NCI-H748 (cell line): Measurements from ENCODE around the gene BRD3OS.

Source experiments
- DNase-seq: peaks from one replicate; lab custom pipeline; 2025; ENCODE audit not compliant: unreplicated experiment; lab: John Stamatoyannopoulos, UW

Gene BRD3OS

DNA sequence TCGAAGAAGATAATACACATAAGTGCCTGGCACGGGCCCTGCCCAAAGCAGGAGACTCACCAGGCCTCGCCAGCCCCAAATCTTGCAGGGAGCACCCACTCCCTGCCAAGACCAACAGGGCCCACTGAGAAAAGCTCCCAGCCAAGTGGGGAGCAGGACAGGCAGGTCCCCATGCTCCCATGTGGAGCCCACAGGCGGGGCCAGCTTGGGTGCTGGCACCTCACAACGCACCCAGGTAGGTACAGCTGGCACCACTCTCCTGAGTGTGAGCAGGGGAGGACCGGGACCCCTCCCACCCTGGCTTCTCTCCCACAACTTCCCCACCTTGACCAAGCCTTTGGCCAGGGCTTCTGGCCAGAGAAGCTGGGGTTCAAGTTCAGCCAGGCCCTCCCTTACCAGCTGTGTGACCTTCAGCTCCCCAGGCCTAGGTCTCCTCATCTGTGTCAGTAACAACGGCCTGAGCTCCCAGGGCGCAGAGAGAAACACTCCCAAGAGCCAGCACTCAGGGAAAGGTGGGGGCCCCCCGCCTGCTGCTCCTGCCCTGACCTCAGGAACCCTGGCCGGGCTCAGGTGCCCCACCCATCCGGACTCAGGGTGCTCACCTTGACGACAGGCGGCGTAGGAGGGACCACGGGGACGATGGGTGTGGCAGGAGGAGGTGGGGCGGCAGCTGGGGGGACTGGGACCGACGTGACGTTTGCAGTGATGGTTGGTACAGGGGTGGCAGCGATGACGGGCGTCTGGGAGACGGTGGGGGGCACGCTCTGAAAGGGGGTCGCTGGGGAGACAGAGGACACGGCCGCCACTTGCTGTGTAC is 24.7 kb downstream of the BRD3OS start:
- DNase-seq, result no peak

DNA sequence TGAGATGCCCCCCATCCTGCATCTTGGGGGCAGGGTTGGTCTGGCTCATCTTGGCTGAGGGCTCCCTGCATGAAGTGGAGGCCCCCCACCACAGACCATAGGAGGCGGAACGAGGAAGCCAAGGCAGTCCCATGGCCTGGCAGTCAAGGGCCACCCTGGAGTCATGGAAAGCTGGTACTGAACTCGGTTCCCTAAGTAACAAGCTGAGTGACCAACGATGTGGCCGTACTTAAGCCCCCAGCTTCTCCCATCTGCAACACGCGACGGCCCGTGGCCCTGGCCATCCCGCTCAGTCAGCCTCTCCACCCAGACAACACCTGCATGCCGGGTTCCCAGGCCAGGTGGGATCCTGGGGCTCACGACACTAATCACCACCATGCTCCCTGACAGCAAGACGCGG is 25.4 kb downstream of the BRD3OS start:
- no peak for DNase-seq

DNA sequence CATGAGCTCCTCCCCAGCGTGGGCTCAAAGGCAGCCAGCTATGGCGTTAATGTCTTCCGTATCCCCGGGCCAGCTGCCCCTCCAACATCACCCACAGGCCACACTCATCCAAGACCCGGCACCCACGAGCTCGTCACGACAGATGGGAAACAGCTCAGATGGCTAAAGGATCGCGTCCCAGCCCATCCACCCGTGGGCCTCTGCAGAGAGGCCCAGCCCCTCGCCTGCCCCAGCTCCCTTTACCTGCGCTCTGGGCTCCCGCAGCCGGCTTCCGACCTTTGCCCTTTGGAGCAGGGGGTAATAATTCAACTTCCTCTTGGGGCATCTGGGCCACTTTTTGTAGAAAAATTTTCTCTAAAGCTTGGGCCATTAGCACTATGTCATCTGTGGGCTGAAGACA is 26.0 kb downstream of the BRD3OS start:
- DNase-seq, result no peak

DNA sequence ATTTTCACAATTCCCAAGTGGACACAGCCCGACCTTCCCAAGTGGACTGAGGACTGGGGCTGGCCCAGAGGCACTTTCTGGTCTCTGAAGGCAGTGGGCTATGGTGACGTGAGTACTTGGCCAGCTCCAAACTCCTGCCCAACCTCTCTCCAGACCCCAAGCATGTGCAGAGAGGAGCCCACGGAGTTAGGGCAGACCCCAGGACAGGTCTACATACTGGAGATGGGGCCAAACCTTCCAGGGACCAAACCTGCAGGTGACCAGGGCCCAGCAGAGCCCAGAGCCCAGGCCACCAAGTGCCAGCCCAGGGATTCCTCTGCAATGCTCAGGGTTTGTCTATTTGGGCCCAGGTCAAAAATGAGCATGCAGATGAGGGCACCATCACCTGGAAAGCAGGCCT is 27.2 kb downstream of the BRD3OS start:
- DNase-seq, result no peak

DNA sequence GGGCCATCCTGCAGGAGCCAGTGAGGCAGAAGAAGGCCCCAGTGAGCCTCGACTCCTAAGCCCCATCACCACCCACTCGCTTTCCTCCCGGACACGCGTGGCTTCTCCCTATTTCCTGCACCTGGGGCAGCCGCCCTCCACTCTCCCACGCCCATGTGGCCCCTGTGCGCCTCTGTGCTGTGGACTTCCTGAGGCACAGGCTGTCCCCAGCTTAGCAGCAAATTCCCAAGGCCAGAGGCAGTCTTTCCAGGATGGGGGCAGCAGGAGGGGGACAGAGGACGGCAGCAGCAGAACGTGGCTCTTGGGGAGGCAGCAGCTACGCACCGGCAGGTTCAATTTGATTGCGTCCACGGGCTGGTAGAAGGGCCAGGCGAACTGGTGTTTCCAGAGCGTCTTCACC is 27.7 kb downstream of the BRD3OS start:
- no peak for DNase-seq

DNA sequence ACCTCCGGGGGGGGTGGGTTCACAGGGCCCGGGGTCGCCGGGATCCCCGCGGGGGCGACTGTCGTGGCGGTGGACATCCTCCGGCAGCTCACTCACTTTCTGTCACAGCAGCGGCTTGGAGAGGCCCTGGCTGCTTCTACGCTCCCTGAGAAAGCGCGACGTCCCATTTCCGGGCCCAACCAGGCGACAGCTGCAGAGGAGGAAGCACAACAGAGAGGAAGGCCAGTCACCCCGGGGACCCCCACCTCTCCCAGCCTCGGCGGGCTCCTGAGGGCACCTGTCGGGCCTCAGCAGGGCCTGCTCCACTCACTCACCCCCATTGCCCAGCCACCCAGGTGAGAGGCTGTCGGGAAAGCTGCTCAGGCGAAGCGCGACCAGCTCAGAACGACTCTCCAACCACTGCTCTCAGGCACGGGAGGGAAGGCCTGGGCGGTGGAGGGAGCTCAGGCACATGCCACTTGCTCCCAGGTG is 28.2 kb downstream of the BRD3OS start:
- DNase-seq, result no peak

DNA sequence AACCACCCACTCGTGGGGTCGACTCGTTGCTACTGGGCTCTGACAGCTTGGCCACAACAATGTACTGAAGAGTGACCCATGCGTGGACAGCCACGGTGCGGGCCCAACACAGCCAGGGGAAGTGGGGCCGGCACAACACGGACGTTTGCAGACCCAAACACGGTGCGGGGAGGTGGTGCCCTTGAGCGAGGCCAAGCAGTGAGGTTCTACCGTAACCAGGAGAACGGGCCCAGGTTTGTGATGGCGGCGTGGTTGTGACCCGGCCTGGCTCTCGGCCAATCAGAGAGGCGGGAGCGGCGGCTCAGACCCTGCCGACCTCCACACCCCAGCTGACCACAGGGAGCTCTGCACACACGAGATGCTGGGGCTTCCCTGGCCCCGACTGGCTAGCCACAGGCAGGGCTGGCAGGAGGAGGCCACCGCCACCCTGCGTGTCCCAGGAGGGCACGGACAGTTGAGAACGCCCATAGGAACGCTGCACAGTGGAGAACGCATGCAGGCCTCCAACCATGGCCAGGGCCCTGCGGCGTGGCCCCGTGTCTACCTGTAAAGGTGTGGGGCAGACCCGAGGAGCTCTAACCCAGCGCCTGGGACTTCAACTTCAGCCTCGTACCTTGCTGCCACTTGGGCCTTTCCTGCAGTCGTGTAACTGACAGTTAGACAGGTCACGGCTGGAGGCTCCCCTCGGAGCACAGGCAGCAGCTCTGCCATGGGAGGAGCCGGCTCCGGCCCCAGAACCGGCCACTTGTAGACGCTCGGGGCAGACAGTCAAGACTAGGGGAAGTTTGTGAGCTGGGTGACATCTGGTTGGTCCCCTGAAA is 28.9 kb downstream of the BRD3OS start:
- no peak for DNase-seq

DNA sequence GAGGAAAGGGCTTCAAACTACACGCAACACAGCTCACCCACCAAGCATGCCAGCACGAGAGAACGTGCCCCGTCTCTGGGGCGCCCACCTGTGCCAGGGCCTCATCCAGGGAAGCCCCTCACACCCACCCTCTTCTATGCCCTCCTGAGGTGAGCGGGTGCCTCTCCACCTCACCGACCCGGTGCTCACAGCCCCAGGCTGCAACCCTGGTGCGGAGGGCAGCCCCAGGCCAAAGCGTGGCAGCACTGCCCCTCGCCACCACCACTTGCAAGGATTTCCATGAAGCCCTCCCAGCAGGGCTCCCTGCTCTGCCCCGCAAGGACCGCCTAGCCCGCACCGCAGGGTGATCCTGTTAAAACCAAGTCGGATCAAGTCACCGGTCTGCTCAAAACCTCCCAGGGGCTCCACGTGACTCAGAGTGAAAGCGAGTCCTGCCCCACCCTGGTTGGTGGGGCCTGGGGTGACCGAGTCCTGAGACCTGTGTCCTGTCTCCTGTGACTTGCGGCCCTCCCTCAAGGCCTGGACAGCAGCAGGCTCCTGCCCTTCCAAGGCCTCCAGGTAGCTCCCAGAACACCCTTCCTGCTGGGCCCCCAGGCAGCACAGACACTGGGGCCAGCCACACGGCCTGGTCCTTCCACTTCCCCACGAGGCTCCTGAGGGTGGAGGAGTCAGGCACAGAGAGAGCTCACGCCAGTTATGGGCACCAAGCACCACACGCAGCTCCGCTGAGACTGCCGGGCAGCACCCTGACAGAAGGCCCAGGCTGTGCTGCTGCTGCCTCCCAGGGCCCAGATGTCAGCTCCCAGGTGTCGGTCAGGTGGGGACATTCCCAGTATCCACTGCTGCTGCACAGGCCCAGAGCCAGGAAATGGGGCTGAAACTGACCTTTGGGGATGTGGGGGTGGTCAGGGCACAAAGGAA is 29.9 kb downstream of the BRD3OS start:
- no peak for DNase-seq

DNA sequence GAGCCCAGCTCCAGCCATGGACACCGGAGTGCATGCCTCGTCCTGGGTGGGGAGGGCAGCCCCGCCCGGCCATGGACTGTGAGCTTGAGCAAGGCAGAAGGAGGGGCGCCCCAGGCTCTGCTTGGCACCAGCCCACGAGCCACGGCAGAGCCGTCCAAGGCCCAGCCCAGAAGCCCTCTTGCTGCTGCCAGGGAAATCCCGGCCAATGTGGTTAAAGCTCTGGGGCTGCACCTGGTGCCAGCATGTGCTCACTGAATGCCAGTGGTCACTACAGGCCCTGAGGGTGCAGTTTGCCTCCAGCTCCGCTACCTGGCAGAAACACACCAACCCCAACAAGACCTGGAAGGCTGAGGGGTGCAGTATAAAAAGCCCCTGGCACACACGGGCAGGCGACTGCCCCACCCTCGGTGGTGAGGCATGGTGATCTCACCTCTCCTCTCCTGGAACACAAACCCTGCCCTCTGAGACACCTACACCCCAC is 30.7 kb downstream of the BRD3OS start:
- no peak for DNase-seq

DNA sequence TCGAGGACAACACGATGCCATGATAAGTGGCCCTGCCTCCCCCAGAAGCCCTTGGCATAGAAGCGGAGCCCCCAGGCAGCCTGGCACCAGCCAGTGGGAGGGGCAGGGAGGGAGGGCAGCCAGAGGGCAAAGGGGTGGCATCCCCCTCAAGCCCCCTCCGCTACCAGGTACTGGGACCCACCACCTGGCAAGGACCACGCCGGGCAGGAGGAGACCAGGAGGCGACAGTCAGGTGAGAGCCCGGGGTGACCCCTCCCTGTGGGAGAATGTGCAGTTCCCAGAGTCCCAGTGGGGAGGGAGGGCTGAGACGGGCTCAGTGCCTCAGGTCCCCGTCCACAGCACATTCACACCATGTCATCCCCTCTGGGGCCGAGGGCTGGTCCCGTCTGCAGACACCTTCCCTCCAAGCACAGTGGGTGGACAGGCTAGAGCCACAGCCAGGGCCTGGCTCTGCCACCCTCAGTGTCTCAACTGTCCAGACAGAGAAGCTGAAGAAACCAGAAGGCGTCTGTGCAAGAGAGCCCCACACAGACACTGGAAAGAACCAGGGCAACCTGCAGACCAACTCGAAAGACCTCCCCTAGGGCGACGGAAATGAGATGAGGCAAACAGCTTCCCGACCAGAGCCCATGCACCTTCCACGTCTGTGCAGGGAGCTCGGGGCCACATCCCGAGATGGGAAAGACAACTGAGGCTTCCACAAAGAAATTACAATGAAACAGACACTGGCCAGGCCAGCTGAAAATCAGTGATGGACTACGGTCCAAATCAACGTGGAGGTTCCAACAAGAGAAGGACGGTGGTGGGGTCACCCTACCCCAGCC is 31.4 kb downstream of the BRD3OS start:
- DNase-seq, result no peak

DNA sequence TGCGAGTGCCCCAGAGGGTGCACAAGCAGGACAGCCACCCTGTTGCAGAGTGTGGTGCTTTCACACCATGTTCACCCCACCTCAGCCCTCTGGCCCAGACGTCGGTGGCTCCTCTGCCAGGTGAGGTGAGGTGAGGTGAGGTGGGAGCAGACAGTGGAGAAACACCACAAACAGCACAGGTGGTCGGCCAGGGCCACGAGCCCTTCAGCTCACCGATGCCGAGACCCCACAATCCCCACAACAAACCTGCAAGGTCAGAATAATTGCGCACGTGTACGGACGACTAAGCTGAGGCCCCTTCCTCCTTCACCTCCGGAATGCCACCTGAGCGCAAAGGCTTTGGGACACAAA is 32.0 kb downstream of the BRD3OS start:
- DNase-seq, result no peak

DNA sequence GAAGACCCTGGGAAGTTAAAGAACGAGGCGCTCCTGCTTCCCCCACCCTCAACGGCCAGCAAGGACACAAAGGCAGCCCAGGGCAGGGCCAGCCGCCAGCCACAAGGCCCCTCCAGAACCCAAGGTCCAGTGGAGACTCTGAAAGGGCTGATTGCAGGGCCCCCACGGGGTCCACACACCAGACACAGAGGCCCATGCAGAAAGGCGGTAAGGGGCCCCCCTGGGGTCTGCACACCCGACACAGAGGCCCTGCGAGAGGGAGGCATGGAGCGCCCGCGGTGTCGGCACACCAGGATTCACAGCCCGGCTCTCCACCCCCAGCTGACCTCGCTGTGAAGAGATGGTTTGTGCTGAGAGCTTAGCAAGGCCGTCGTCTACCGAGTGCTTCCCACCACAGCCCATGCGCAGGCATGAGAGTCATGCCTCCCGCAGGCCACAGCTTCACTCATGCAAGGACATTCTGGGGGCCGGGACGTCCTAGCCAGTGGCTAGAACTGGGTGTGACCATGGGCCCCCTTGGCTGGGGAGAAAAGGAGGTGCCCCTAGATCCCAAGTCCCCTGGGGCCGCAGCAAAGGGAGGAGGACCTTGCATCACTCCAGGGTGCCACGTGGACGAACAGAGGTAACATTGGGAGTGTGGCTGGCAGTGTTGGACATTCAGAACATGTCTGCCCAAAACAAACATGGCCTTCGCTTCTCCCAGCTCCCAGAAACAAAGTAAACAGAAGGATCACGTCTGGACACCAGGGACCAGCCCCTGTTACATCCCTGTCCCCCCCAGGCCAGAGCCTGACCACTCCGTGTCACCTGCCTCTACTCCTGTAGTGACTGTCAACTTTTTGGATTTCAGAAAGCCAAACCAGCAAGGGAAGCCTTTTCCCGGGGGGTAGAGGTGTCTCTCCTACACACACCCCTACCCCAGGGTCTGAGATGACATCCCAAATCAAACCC is 32.7 kb downstream of the BRD3OS start:
- no peak for DNase-seq

DNA sequence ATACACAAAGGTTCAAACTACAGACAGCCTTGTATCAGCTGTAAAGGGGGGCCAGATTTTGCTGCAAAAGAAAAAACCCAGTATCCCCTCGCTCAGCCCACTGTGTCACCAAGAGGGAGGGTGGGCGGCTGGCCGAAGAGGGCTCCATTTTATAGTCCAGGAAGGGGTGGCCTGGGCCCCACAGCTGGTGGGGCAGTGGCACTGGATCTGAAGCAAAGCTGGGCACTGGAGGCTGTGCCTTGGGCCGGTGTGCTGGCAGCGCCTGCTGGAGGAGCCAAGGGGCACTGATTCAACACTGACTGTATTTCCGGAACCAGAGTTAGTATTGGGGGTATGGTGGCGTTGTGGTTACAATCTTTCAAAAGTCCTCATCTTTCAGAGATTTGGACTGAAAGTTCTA is 33.4 kb downstream of the BRD3OS start:
- no peak for DNase-seq

DNA sequence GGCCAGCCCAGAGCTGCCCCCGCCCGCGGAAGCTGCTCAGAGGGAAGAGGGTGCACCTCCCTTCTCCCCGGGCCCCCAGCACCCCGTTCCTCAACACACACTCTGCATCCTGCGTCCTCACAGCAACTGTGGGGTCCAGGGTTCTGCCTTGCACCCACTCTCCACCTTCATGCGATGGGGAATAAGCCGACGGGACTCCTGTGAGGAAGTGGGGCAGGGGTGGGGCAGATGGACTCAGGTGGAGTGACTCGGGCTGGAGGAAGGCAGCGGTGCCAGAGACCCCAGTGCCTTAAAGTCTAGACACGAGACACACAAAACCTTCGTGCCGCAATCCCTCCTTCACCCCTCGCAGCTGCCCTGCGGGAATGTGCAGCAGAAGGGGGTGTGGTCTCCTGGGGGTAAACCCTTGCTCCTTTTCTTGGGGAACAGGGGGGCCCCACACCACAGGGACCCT is 33.9 kb downstream of the BRD3OS start:
- DNase-seq, result no peak

DNA sequence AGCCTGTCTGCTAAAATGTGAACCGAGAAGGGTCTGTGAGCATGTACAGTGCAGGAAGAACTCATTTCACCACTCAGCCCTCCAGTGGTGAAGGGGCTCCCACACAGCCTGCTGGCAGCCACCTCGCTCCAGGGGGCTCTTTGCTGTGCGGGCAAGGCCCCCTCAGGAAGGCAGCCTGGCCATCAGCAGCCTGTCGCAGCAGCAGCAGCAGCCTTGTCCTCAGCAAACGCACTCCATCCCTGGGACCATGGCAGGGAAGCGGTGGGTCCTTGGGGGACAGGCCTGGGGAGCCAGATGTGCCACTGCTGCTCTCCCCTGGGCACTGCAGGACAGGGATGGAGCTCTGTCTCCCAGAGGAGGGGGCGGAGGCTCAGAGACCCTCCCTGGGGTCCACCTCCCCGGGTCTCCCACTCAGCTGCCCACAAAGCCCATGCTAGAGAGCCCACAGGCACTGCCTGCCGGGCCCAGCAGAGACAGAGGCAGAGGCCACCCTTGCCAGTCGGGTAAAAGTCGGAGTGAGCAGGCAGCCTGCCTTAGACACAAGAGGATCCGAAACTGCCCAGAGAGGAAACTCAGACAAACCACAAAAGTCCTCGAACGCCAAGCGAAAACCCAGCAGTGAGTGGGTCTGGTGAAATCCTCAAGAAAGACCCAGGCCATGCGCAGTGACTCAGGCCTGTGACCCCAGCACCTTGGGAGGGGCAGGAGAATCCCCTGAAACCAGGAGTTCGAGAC is 34.5 kb downstream of the BRD3OS start:
- no peak for DNase-seq

DNA sequence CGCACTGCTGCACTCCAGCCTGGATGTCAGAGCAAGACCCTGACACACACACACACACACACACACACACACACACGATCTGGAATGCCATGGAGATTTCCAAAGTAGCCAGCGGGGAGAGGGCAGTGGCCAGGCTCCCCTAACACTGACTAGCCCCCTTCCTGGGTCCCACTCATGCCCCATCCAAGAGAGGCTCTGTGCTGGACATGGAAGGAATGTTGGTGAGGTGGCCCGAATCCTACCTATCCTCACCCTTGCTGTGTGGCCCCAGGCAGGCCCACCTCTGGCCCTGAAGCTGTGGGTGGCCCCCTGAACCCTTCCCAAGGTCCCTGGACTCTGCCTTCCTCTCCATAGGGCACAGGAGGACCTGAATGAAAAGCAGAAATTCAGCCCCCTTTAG is 35.3 kb downstream of the BRD3OS start:
- DNase-seq, result no peak

DNA sequence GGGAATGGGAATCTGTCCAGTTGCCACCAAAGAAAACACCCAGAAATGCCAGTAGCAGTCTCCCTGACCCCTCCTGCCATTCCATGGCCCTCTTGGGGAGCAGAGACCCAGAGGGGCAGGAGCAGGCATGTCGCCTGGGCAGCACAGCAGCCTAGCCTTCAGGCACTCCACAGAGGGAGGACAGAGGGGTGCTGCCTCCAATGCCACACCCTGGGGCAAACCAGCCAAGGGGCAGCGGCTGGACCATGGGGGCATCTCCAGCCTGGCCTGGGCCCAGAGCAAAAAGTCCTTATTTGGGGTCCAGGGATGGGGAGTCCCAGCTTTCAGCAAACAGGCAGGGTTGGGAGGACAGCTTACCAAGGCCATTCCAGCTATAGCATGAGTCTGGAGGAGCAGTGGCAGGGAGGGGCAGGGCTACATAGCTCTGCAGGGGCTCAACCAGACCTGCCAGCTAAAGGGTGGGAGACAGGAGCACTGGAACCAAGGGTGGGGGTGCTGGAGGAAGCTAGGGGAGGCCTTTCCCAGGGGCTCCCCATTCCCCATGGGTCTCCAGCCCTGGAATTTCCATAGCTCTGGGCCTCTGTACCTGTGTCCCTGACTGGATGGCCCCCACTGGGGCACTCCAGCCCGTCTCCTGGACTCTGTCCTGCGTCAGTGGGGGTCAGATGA is 35.9 kb downstream of the BRD3OS start:
- DNase-seq, result no peak
